Pulmonary artery endothelial cell (primary cell): ENCODE data around the gene NQO2. TPM values are rescaled to one million over a fixed set of nuclear protein-coding genes. Genes with fewer than 3 reads are reported as not detected.
"Not testable (repeated sequence)": the region's sequence is repeated elsewhere in the genome, so short reads cannot be mapped to it uniquely, and the experiment has no call there.

ENCODE experiments used
- DNase-seq: peaks from one replicate; pipeline ENCODE4 v3.0.0-alpha.2; 2011; ENCODE audit warnings: low read depth, low spot score
- total RNA-seq: library from RNA; depleted of rRNA; stranded (reverse); fragments of >200 nt; gene quantifications from 2 replicates; pipeline ENCODE4 v1.2.3, GENCODE V29; 2014

Gene NQO2
- total RNA-seq, 1 donor from 2014 or later, result 26.6 TPM

GRCh38 chr6:2970034-2970685, 29.5 kb upstream of the NQO2 start:
- no peak for DNase-seq

- DNase-seq, result no peak
Measured at GRCh38 chr6:2970753-2971419, 28.8 kb upstream of the NQO2 start.

- DNase-seq, result no peak
Measured at GRCh38 chr6:2971420-2972218, 28.1 kb upstream of the NQO2 start, which contains the start of gene SERPINB6. Gene SERPINB6, minus strand, starts transcription at chr6:2971567. Its CDS starts 12,235 bp downstream, at chr6:2959332.

- DNase-seq, result not testable (repeated sequence)
Measured at GRCh38 chr6:2972219-2972487, 27.5 kb upstream of the NQO2 start.

- not testable (repeated sequence) for DNase-seq
Measured at GRCh38 chr6:2972685-2973084, 27.0 kb upstream of the NQO2 start.

- not testable (repeated sequence) for DNase-seq
Measured at GRCh38 chr6:2973180-2973579, 26.5 kb upstream of the NQO2 start.

GRCh38 chr6:2973676-2974075, 26.0 kb upstream of the NQO2 start:
- no peak for DNase-seq

- no peak for DNase-seq
Measured at GRCh38 chr6:2976060-2976459, 23.6 kb upstream of the NQO2 start.

- DNase-seq, result no peak
Measured at GRCh38 chr6:2976571-2977085, 23.1 kb upstream of the NQO2 start.

GRCh38 chr6:2977290-2977689, 22.4 kb upstream of the NQO2 start:
- no peak for DNase-seq

GRCh38 chr6:2977799-2978590, 21.7 kb upstream of the NQO2 start:
- no peak for DNase-seq

GRCh38 chr6:2978923-2979322, 20.8 kb upstream of the NQO2 start:
- no peak for DNase-seq

GRCh38 chr6:2979819-2980464, 19.8 kb upstream of the NQO2 start:
- DNase-seq, result no peak

GRCh38 chr6:2980465-2980855, 19.2 kb upstream of the NQO2 start:
- DNase-seq, result no peak

- DNase-seq, result no peak
Measured at GRCh38 chr6:2982426-2983117, 17.1 kb upstream of the NQO2 start.

GRCh38 chr6:2984738-2985406, 14.8 kb upstream of the NQO2 start:
- no peak for DNase-seq

- DNase-seq, result no peak
Measured at GRCh38 chr6:2986722-2987221, 12.9 kb upstream of the NQO2 start.

- DNase-seq, result no peak
Measured at GRCh38 chr6:2988094-2988425, 11.6 kb upstream of the NQO2 start.

- peak; percentile 88 for DNase-seq
Measured at GRCh38 chr6:2988426-2989331, 11.0 kb upstream of the NQO2 start.
